Measurements from ENCODE around the gene WEE1. TPM values are rescaled to one million over a fixed set of nuclear protein-coding genes. Genes with fewer than 3 reads are reported as not detected.
A peak's percentile ranks its signal among the peaks of the same experiment; 100 is the strongest.

WEE1 gene
- total RNA-seq, 2 donors from 2014 or later = 80.1 to 93.5 TPM

- peaks cover 4% of the 10 kb centered on the region for H3K4me1 ChIP-seq (ENCODE audit: control insufficient read depth, insufficient read depth, low read length)
- H3K9me3 ChIP-seq (ENCODE audit: control insufficient read depth, low read length) = no peaks in the 10 kb centered on the region
- TF ChIP-seq, protein P1, sequence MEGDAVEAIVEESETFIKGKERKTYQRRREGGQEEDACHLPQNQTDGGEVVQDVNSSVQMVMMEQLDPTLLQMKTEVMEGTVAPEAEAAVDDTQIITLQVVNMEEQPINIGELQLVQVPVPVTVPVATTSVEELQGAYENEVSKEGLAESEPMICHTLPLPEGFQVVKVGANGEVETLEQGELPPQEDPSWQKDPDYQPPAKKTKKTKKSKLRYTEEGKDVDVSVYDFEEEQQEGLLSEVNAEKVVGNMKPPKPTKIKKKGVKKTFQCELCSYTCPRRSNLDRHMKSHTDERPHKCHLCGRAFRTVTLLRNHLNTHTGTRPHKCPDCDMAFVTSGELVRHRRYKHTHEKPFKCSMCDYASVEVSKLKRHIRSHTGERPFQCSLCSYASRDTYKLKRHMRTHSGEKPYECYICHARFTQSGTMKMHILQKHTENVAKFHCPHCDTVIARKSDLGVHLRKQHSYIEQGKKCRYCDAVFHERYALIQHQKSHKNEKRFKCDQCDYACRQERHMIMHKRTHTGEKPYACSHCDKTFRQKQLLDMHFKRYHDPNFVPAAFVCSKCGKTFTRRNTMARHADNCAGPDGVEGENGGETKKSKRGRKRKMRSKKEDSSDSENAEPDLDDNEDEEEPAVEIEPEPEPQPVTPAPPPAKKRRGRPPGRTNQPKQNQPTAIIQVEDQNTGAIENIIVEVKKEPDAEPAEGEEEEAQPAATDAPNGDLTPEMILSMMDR (conservative IDR thresholded peaks at IDR 0.05) = no peak
- no peak overlapping the region for H3K9ac ChIP-seq (ENCODE audit: extremely low read depth, low read length, poor library complexity, severe bottlenecking)
- Mint-ChIP-seq H3K27ac (no peak overlapping the region), H3K27me3 (ENCODE audit: insufficient read depth) (no peaks in the 10 kb centered on the region), H3K9me3 (peaks cover 1% of the 10 kb centered on the region), H3K4me3 (no peak overlapping the region), H3K4me1 (peaks cover 22% of the 10 kb centered on the region), H3K36me3 (ENCODE audit: low read depth) (no peaks in the 10 kb centered on the region)
- DNase-seq = peak; percentile 2
- H3K27ac ChIP-seq (ENCODE audit: low read depth, low read length) = no peak overlapping the region
- no peak overlapping the region for H3K4me3 ChIP-seq (ENCODE audit: low read length)
- no peaks in the 10 kb centered on the region for H3K36me3 ChIP-seq (ENCODE audit: control insufficient read depth, insufficient read depth, low read length)
- H3K27me3 ChIP-seq (ENCODE audit: control insufficient read depth, insufficient read depth, low read length, poor library complexity, severe bottlenecking) = no peaks in the 10 kb centered on the region
These were observed 51.0 kb downstream of the WEE1 start for GRCh38 chr11:9624448-9624847.

- Mint-ChIP-seq H3K36me3 (ENCODE audit: low read depth) (no peaks in the 10 kb centered on the region), H3K27ac (no peak overlapping the region), H3K4me1 (peaks cover 22% of the 10 kb centered on the region), H3K27me3 (ENCODE audit: insufficient read depth) (no peaks in the 10 kb centered on the region), H3K4me3 (no peak overlapping the region), H3K9me3 (peaks cover 1% of the 10 kb centered on the region)
- Histone ChIP-seq H3K4me3 (ENCODE audit: low read length) (no peak overlapping the region), H3K9me3 (ENCODE audit: control insufficient read depth, low read length) (no peaks in the 10 kb centered on the region), H3K9ac (ENCODE audit: extremely low read depth, low read length, poor library complexity, severe bottlenecking) (no peak overlapping the region), H3K27ac (ENCODE audit: low read depth, low read length) (no peak overlapping the region), H3K27me3 (ENCODE audit: control insufficient read depth, insufficient read depth, low read length, poor library complexity, severe bottlenecking) (no peaks in the 10 kb centered on the region), H3K36me3 (ENCODE audit: control insufficient read depth, insufficient read depth, low read length) (no peaks in the 10 kb centered on the region), H3K4me1 (ENCODE audit: control insufficient read depth, insufficient read depth, low read length) (peaks cover 4% of the 10 kb centered on the region)
- TF ChIP-seq, protein P1 (conservative IDR thresholded peaks at IDR 0.05) = no peak
- WGBS, 2 experiments (ENCODE audit: insufficient coverage in 1 of 2, insufficient read length in 1 of 2) = 77 to 85% methylated on average over 4 to 6 of the region's 6 CpGs
- peak; percentile 26 for DNase-seq
These were observed 51.7 kb downstream of the WEE1 start for GRCh38 chr11:9625162-9625561.

DNA sequence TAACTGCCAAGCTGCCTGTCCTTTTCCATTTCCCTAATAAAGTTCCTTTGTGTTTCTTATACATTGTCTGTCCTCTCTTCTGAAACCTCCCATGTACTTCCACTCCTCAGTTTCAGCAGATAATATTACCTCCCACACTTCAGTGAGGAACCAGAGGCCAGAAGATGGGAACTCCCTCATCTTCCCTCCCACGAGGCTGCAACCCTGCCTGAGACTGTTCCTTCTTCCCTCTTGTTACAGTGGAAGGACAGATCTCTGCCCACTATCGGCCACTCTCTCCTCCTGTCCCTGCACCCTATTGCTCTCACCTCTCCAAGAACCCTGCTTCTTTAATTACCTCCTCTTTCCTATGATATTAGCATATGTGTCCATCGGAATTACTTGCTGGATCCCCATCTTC lies 52.3 kb downstream of the WEE1 start:
- Histone ChIP-seq H3K9ac (ENCODE audit: extremely low read depth, low read length, poor library complexity, severe bottlenecking) (no peak overlapping the region), H3K27ac (ENCODE audit: low read depth, low read length) (no peak overlapping the region), H3K4me3 (ENCODE audit: low read length) (no peak overlapping the region), H3K4me1 (ENCODE audit: control insufficient read depth, insufficient read depth, low read length) (peaks cover 4% of the 10 kb centered on the region), H3K9me3 (ENCODE audit: control insufficient read depth, low read length) (no peaks in the 10 kb centered on the region), H3K36me3 (ENCODE audit: control insufficient read depth, insufficient read depth, low read length) (no peaks in the 10 kb centered on the region), H3K27me3 (ENCODE audit: control insufficient read depth, insufficient read depth, low read length, poor library complexity, severe bottlenecking) (no peaks in the 10 kb centered on the region)
- TF ChIP-seq, protein P1 (conservative IDR thresholded peaks at IDR 0.05) = no peak
- WGBS, 2 experiments (ENCODE audit: insufficient coverage in 1 of 2, insufficient read length in 1 of 2) = 70 to 75% methylated on average over 3 of the region's 3 CpGs
- H3K27ac Mint-ChIP-seq = peak overlapping the region; percentile 25
- peak; percentile 40 for DNase-seq
- no peaks in the 10 kb centered on the region for H3K36me3 Mint-ChIP-seq (ENCODE audit: low read depth)
- no peak overlapping the region for H3K4me3 Mint-ChIP-seq
- H3K27me3 Mint-ChIP-seq (ENCODE audit: insufficient read depth) = no peaks in the 10 kb centered on the region
- H3K9me3 Mint-ChIP-seq = peaks cover 1% of the 10 kb centered on the region
- H3K4me1 Mint-ChIP-seq = peaks cover 22% of the 10 kb centered on the region
